Neuronal stem cell (in vitro differentiated cells): ENCODE measurements around the gene NTMT2.

Source experiments
- DNase-seq: peaks from one replicate; pipeline ENCODE4 v3.0.0-alpha.2; 2013; ENCODE audit warnings: low spot score
- H2AFZ ChIP-seq: one replicate; pipeline ENCODE4 v1.6.1; 2013; ENCODE audit warnings: mild to moderate bottlenecking, low read length, inconsistent platforms
- H2AK5ac ChIP-seq: 2 replicates; pipeline ENCODE4 v1.6.1; 2013; ENCODE audit warnings: low read depth, mild to moderate bottlenecking, inconsistent platforms, low read length, moderate library complexity, mixed read lengths
- H2BK120ac ChIP-seq: 2 replicates; pipeline ENCODE4 v1.6.1; 2013; ENCODE audit warnings: low read depth, mild to moderate bottlenecking, inconsistent platforms, low read length, moderate library complexity, mixed read lengths
- H2BK12ac ChIP-seq: one replicate; pipeline ENCODE4 v1.6.1; 2013; ENCODE audit warnings: low read length, inconsistent platforms
- H2BK15ac ChIP-seq: 2 replicates; pipeline ENCODE4 v1.6.1; 2013; ENCODE audit warnings: mild to moderate bottlenecking, low read length, inconsistent platforms, mixed read lengths
- H2BK5ac ChIP-seq: one replicate; pipeline ENCODE4 v1.6.1; 2013; ENCODE audit warnings: inconsistent platforms, mild to moderate bottlenecking, low read length, moderate library complexity
- H3K14ac ChIP-seq: one replicate; pipeline ENCODE4 v1.6.1; 2013; ENCODE audit warnings: low read length, inconsistent platforms
- H3K18ac ChIP-seq: 2 replicates; pipeline ENCODE4 v1.6.1; 2013; ENCODE audit warnings: low read length, inconsistent platforms
- H3K23ac ChIP-seq: 2 replicates; pipeline ENCODE4 v1.6.1; 2013; ENCODE audit warnings: low read depth, mild to moderate bottlenecking, mixed read lengths, low read length, inconsistent platforms; ENCODE audit not compliant: poor library complexity
- H3K27ac ChIP-seq: replicated peaks from 3 replicates; pipeline ENCODE4 v1.5.1; 2013; ENCODE audit warnings: low read length, inconsistent platforms
- H3K27me3 ChIP-seq, 3 experiments: 2 replicates each; pipeline ENCODE4 v1.6.1; 2013; ENCODE audit warnings: low read length in 3 of 3, mild to moderate bottlenecking in 2 of 3, inconsistent platforms in 1 of 3, low read depth in 1 of 3, mixed read lengths in 1 of 3, moderate library complexity in 1 of 3; ENCODE audit not compliant: control insufficient read depth in 3 of 3, insufficient read depth in 3 of 3
- H3K36me3 ChIP-seq, 2 donors: replicated peaks in 1 of 2; 2 replicates each; pipeline ENCODE4 v1.6.1; 2013; ENCODE audit warnings: low read length in 2 of 2; ENCODE audit not compliant: control insufficient read depth in 2 of 2, insufficient read depth in 2 of 2
- H3K4ac ChIP-seq: 2 replicates; pipeline ENCODE4 v1.6.1; 2013; ENCODE audit warnings: inconsistent platforms, mild to moderate bottlenecking, low read length, moderate library complexity
- H3K4me1 ChIP-seq, 2 donors: 1 replicate in 1 of 2; 2 replicates in 1 of 2; pipeline ENCODE4 v1.6.1; 2013; ENCODE audit warnings: low read length in 2 of 2, low read depth in 1 of 2; ENCODE audit not compliant: control insufficient read depth in 2 of 2, insufficient read depth in 1 of 2
- H3K4me2 ChIP-seq: one replicate; pipeline ENCODE4 v1.6.1; 2013; ENCODE audit warnings: mild to moderate bottlenecking, low read length, inconsistent platforms; ENCODE audit not compliant: insufficient read depth, poor library complexity, severe bottlenecking
- H3K4me3 ChIP-seq, 2 donors: 2 replicates each; pipeline ENCODE4 v1.5.1; 2013; ENCODE audit warnings: low read length in 2 of 2, mild to moderate bottlenecking in 2 of 2, inconsistent platforms in 1 of 2, moderate library complexity in 1 of 2
- H3K79me1 ChIP-seq: one replicate; pipeline ENCODE4 v1.6.1; 2013; ENCODE audit warnings: low read depth, mild to moderate bottlenecking, inconsistent platforms, low read length, moderate library complexity
- H3K9ac ChIP-seq: one replicate; pipeline ENCODE4 v1.6.1; 2013; ENCODE audit warnings: mild to moderate bottlenecking, low read depth, low read length, inconsistent platforms; ENCODE audit not compliant: poor library complexity
- H3K9me3 ChIP-seq, 2 donors: replicated peaks in 1 of 2; 2 replicates each; pipeline versions ENCODE3 to v1.6.1; 2013; ENCODE audit warnings: low read length in 2 of 2, mild to moderate bottlenecking in 2 of 2, inconsistent platforms in 1 of 2, low read depth in 1 of 2, mixed read lengths in 1 of 2, moderate library complexity in 1 of 2; ENCODE audit not compliant: control insufficient read depth in 2 of 2, insufficient read depth in 1 of 2
- H4K8ac ChIP-seq: one replicate; pipeline ENCODE4 v1.6.1; 2013; ENCODE audit warnings: low read depth, mild to moderate bottlenecking, inconsistent platforms, low read length, moderate library complexity
- H4K91ac ChIP-seq: one replicate; pipeline ENCODE4 v1.6.1; 2013; ENCODE audit warnings: low read length, low read depth, mild to moderate bottlenecking, inconsistent platforms; ENCODE audit not compliant: poor library complexity
- WGBS, 2 donors: extraction: QIAGEN DNeasy Blood & Tissue Kit; methylation state at CpG; one replicate each; pipeline ENCODE4 v1.1.7; 2013; ENCODE audit warnings: missing lambda C conversion rate in 2 of 2, mixed read lengths in 1 of 2; ENCODE audit not compliant: insufficient read length in 2 of 2, insufficient replicate concordance in 1 of 2; ENCODE audit errors: extremely low coverage in 2 of 2; 5-methylcytosine and 5-hydroxymethylcytosine counted together

Gene NTMT2

GRCh38 chr1:170125269-170125668 is 20.5 kb upstream of the NTMT2 start:
- H3K4ac ChIP-seq, result no peak overlapping the region
- no peak overlapping the region for H2AFZ ChIP-seq
- H2AK5ac ChIP-seq, result no peak overlapping the region
- no peaks in the 10 kb centered on the region for H3K79me1 ChIP-seq
- H4K91ac ChIP-seq, result no peak overlapping the region
- no peaks in the 10 kb centered on the region for H3K9me3 ChIP-seq
- no peak overlapping the region for H3K9ac ChIP-seq
- no peak overlapping the region for H2BK12ac ChIP-seq
- H3K4me3 ChIP-seq, result no peak overlapping the region
- H3K4me1 ChIP-seq, result peaks cover 0 to 3% of the 10 kb centered on the region in 2 donors
- no peak for DNase-seq
- no peak overlapping the region for H2BK15ac ChIP-seq
- no peak overlapping the region for H2BK120ac ChIP-seq
- H3K23ac ChIP-seq, result no peak overlapping the region
- no peaks in the 10 kb centered on the region for H3K27me3 ChIP-seq
- H4K8ac ChIP-seq, result no peak overlapping the region
- H3K4me2 ChIP-seq, result no peak overlapping the region
- no peak overlapping the region for H3K18ac ChIP-seq
- H3K14ac ChIP-seq, result no peak overlapping the region
- no peak overlapping the region for H3K27ac ChIP-seq
- no peaks in the 10 kb centered on the region for H3K36me3 ChIP-seq
- no peak overlapping the region for H2BK5ac ChIP-seq

DNA sequence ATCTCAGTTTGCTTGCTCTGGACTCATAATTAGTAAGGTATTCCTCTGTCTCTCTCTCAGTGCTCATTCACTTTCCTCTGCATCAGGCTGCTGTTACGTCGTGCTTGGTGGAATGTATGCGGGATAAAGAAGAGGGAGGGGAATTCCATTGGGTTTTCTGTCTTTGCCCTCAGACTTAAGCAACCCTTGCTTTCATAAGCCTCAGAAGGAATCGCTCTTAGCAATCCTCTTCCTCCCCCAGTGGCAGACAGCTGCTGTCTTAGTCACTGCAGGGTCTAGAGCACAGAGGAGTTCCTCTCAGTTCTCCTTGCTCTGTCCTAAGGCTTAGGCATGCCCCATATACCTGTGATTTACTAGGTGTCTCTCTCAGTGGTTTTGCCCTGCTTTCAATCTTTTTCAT is 19.1 kb upstream of the NTMT2 start:
- Histone ChIP-seq H3K4me3 (no peak overlapping the region), H3K4ac (no peak overlapping the region), H3K9ac (no peak overlapping the region), H3K4me2 (no peak overlapping the region), H2BK5ac (no peak overlapping the region), H3K18ac (no peak overlapping the region), H3K4me1 (peaks cover 0 to 5% of the 10 kb centered on the region in 2 donors), H2BK120ac (no peak overlapping the region), H3K14ac (no peak overlapping the region), H3K27ac (no peak overlapping the region), H3K9me3 (no peaks in the 10 kb centered on the region), H2BK15ac (no peak overlapping the region), H3K27me3 (no peaks in the 10 kb centered on the region), H3K79me1 (no peaks in the 10 kb centered on the region), H3K36me3 (no peaks in the 10 kb centered on the region), H2BK12ac (no peak overlapping the region), H4K8ac (no peak overlapping the region), H2AK5ac (no peak overlapping the region), H2AFZ (no peak overlapping the region), H3K23ac (no peak overlapping the region), H4K91ac (no peak overlapping the region)
- WGBS, 2 donors, result no CpG with 5 or more reads among the region's 4 CpGs
- peak; percentile 39 for DNase-seq

GRCh38 chr1:170131450-170131849 is 14.3 kb upstream of the NTMT2 start:
- Histone ChIP-seq H2AFZ (no peak overlapping the region), H3K4me2 (no peak overlapping the region), H3K14ac (no peak overlapping the region), H4K91ac (no peak overlapping the region), H3K4ac (no peak overlapping the region), H3K9me3 (no peaks in the 10 kb centered on the region), H3K9ac (no peak overlapping the region), H3K79me1 (no peaks in the 10 kb centered on the region), H3K36me3 (no peaks in the 10 kb centered on the region), H3K27me3 (no peaks in the 10 kb centered on the region), H3K23ac (no peak overlapping the region), H3K18ac (no peak overlapping the region), H2BK12ac (no peak overlapping the region), H2BK15ac (no peak overlapping the region), H3K4me1 (peaks cover 0 to 5% of the 10 kb centered on the region in 2 donors), H3K27ac (no peak overlapping the region), H3K4me3 (no peak overlapping the region), H2AK5ac (no peak overlapping the region), H4K8ac (no peak overlapping the region), H2BK120ac (no peak overlapping the region), H2BK5ac (no peak overlapping the region)
- no CpG with 5 or more reads among the region's 6 CpGs for WGBS, 2 donors
- no peak for DNase-seq

GRCh38 chr1:170131984-170132383 is 13.8 kb upstream of the NTMT2 start:
- no peak overlapping the region for H2BK120ac ChIP-seq
- no peaks in the 10 kb centered on the region for H3K9me3 ChIP-seq
- no peak for DNase-seq
- no peak overlapping the region for H2BK5ac ChIP-seq
- H2AK5ac ChIP-seq, result no peak overlapping the region
- H3K18ac ChIP-seq, result no peak overlapping the region
- no peak overlapping the region for H3K23ac ChIP-seq
- H2BK12ac ChIP-seq, result no peak overlapping the region
- no peaks in the 10 kb centered on the region for H3K79me1 ChIP-seq
- no peak overlapping the region for H2AFZ ChIP-seq
- no peak overlapping the region for H3K4me2 ChIP-seq
- peaks cover 0 to 2% of the 10 kb centered on the region in 2 donors for H3K4me1 ChIP-seq
- H2BK15ac ChIP-seq, result no peak overlapping the region
- H4K8ac ChIP-seq, result no peak overlapping the region
- no peak overlapping the region for H3K9ac ChIP-seq
- H3K14ac ChIP-seq, result no peak overlapping the region
- H3K36me3 ChIP-seq, result no peaks in the 10 kb centered on the region
- H3K4ac ChIP-seq, result no peak overlapping the region
- H3K27ac ChIP-seq, result no peak overlapping the region
- H4K91ac ChIP-seq, result no peak overlapping the region
- WGBS, 2 donors, result no CpG with 5 or more reads among the region's 1 CpG
- H3K27me3 ChIP-seq, result no peaks in the 10 kb centered on the region
- H3K4me3 ChIP-seq, result no peak overlapping the region
